K562 (cell line): ENCODE measurements around the gene SOS1. TPM values are rescaled to one million over a fixed set of nuclear protein-coding genes. Genes with fewer than 3 reads are reported as not detected.

ENCODE experiments used
- ETV6 ChIP-seq, 3 experiments: fragments of 150-350 bp in 1 of 3; sonication (generic) in 1 of 3; formaldehyde crosslinking in 1 of 3; IDR thresholded peaks; 2 replicates each; pipeline versions ENCODE4 v1.6.1 to v1.8.0; 2014 to 2022; ENCODE audit warnings: borderline replicate concordance in 2 of 3, low read depth in 2 of 3, antibody characterized with exemption in 1 of 3, low read length in 1 of 3, mild to moderate bottlenecking in 1 of 3, missing genetic modification reagents in 1 of 3
- FOS ChIP-seq: IDR thresholded peaks from 3 replicates; pipeline ENCODE4 v1.6.1; 2011; ENCODE audit not compliant: insufficient read length; ENCODE audit errors: extremely low read depth
- HCFC1 ChIP-seq: IDR thresholded peaks from 2 replicates; pipeline ENCODE4 v1.6.1; 2012; ENCODE audit warnings: low read depth, low read length, improper control_type of control experiment
- MTA2 ChIP-seq: fragments of 450-650 bp; IDR thresholded peaks from 2 replicates; pipeline ENCODE4 v1.6.1; 2016; ENCODE audit warnings: low read depth
- MXI1 ChIP-seq: IDR thresholded peaks from 2 replicates; pipeline ENCODE4 v1.6.1; 2011; ENCODE audit warnings: low read depth, mild to moderate bottlenecking, improper control_type of control experiment, low read length
- NR3C1 ChIP-seq: sonication (generic); formaldehyde crosslinking; IDR thresholded peaks from 2 replicates; pipeline ENCODE4 v1.8.1; 2022; ENCODE audit warnings: missing genetic modification reagents
- PHB ChIP-seq: fragments of 250-450 bp; sonication (Bioruptor Pico); IDR thresholded peaks from 2 replicates; pipeline ENCODE4 v1.5.0; 2021
- PHB2 ChIP-seq: fragments of 450-650 bp; IDR thresholded peaks from 2 replicates; pipeline ENCODE4 v1.6.1; 2017; ENCODE audit warnings: low read depth
- PHTF2 ChIP-seq: fragments of 250-450 bp; sonication (Bioruptor Pico); IDR thresholded peaks from 2 replicates; pipeline ENCODE4 v1.5.0; 2021; ENCODE audit warnings: mild to moderate bottlenecking
- PTTG1 ChIP-seq: fragments of 450-650 bp; IDR thresholded peaks from 2 replicates; pipeline ENCODE4 v1.6.1; 2016; ENCODE audit warnings: low read depth, mild to moderate bottlenecking, missing genetic modification characterization, missing compliant biosample characterization
- TAF7 ChIP-seq: fragments of 450-650 bp; IDR thresholded peaks from 2 replicates; pipeline ENCODE4 v1.6.1; 2016; ENCODE audit warnings: missing genetic modification characterization, missing compliant biosample characterization
- TEAD4 ChIP-seq, 2 experiments: sonication (generic) in 1 of 2; formaldehyde crosslinking in 1 of 2; IDR thresholded peaks; 2 replicates each; pipeline versions ENCODE4 v1.6.1 to v1.8.0; 2012 to 2022; ENCODE audit warnings: borderline replicate concordance in 1 of 2, inconsistent platforms in 1 of 2, low read length in 1 of 2, mild to moderate bottlenecking in 1 of 2, missing genetic modification reagents in 1 of 2
- ZNF143 ChIP-seq: sonication (generic); formaldehyde crosslinking; IDR thresholded peaks from 2 replicates; pipeline ENCODE4 v1.9.0; 2022; ENCODE audit warnings: mild to moderate bottlenecking, missing genetic modification reagents
- ZNF212 ChIP-seq: fragments of 450-650 bp; formaldehyde crosslinking; IDR thresholded peaks from 2 replicates; pipeline ENCODE4 v1.4.0; 2020; ENCODE audit warnings: mild to moderate bottlenecking
- polyA plus RNA-seq, 8 experiments: library from polyadenylated mRNA; depleted of rRNA in 4 of 8; stranded (reverse) in 5 of 8; unstranded in 3 of 8; fragments of >200 nt; fragmentation: Nextera tagmentation in 2 of 8; fragmentation: Illumina TruSeq in 1 of 8; extraction: Ambion mirVana in 2 of 8; extraction: Trizol in 1 of 8; gene quantifications; 2 replicates each; pipeline versions ENCODE4 v1.2.1 to v1.2.3, GENCODE V29; 2011 to 2014; ENCODE audit warnings: inconsistent platforms in 1 of 8, missing spikeins in 1 of 8
- total RNA-seq, 7 experiments: library from RNA; depleted of rRNA in 6 of 7; stranded (reverse); fragments of >200 nt in 6 of 7; fragmentation: Illumina TruSeq in 2 of 7; extraction: Trizol in 2 of 7; gene quantifications; 2 replicates each; pipeline versions ENCODE4 v1.2.1 to v1.2.3, GENCODE V29; 2011 to 2021; ENCODE audit warnings: low replicate concordance in 1 of 7
- TF ChIP-seq, protein P1 (sequence below), 2 experiments: fragments of 450-650 bp in 1 of 2; IDR thresholded peaks; 2 replicates each; pipeline ENCODE4 v1.6.1; 2011 to 2017; ENCODE audit warnings: low read depth in 2 of 2, antibody characterized with exemption in 1 of 2, borderline replicate concordance in 1 of 2, low read length in 1 of 2, mild to moderate bottlenecking in 1 of 2, mixed read lengths in 1 of 2; ENCODE audit not compliant: control insufficient read depth in 1 of 2
- TF ChIP-seq, protein P2 (sequence below): fragments of 250-450 bp; sonication (Bioruptor Pico); IDR thresholded peaks from 2 replicates; pipeline ENCODE4 v1.4.0; 2020; ENCODE audit warnings: mild to moderate bottlenecking
- TF ChIP-seq, protein P3 (sequence below): fragments of 250-450 bp; sonication (Bioruptor Pico); IDR thresholded peaks from 2 replicates; pipeline ENCODE4 v1.5.0; 2020; ENCODE audit warnings: mild to moderate bottlenecking
- TF ChIP-seq, protein P4 (sequence below): fragments of 450-650 bp; formaldehyde crosslinking; IDR thresholded peaks from 2 replicates; pipeline ENCODE4 v1.4.0; 2022; ENCODE audit warnings: missing genetic modification characterization
- TF ChIP-seq, protein P5 (sequence below): sonication (generic); IDR thresholded peaks from 2 replicates; pipeline ENCODE4 v1.6.1; 2016

The SOS1 gene
- total and polyA plus RNA-seq, 9 of the 15 experiments (the other 6 are each of a cell fraction or from before 2014, with no cell fraction given), result 2.5 to 27.1 (median 16.3) TPM

DNA sequence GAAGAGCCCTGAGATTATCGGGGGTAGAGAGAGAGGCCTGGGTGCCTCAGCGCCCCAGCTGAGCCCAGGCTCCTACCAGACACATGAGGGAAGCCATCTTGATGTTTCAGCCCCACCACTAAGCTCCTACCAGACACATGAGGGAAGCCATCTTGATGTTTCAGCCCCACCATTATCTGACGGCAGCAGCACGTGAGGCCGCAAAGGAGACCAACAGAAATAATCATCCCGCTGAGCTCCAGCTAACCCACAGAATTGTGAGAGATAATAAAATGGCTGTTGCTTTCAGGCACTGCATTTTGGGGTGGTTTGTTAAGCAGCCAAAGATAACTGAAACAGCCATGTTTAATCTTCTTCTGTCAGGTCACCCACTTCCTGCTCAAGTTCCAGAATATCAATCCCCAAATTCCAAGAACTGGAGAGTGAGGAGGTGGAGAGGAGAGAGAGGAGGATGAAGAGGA, 29.3 kb upstream of the SOS1 start (continued):
- TF ChIP-seq, protein P1, sequence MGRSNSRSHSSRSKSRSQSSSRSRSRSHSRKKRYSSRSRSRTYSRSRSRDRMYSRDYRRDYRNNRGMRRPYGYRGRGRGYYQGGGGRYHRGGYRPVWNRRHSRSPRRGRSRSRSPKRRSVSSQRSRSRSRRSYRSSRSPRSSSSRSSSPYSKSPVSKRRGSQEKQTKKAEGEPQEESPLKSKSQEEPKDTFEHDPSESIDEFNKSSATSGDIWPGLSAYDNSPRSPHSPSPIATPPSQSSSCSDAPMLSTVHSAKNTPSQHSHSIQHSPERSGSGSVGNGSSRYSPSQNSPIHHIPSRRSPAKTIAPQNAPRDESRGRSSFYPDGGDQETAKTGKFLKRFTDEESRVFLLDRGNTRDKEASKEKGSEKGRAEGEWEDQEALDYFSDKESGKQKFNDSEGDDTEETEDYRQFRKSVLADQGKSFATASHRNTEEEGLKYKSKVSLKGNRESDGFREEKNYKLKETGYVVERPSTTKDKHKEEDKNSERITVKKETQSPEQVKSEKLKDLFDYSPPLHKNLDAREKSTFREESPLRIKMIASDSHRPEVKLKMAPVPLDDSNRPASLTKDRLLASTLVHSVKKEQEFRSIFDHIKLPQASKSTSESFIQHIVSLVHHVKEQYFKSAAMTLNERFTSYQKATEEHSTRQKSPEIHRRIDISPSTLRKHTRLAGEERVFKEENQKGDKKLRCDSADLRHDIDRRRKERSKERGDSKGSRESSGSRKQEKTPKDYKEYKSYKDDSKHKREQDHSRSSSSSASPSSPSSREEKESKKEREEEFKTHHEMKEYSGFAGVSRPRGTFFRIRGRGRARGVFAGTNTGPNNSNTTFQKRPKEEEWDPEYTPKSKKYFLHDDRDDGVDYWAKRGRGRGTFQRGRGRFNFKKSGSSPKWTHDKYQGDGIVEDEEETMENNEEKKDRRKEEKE (IDR thresholded peaks at IDR 0.05; ENCODE audit: borderline replicate concordance in 1 of 2, control insufficient read depth in 1 of 2, low read depth in 2 of 2, low read length in 1 of 2), result no peak
- TF ChIP-seq ZNF212, result peak; percentile 69; the same call in 1 of the 2 replicates
- TF ChIP-seq TEAD4 (IDR thresholded peaks at IDR 0.05; ENCODE audit: low read length), result peak; percentile 38; the same call in 1 of the 2 replicates
- no peak for TF ChIP-seq TEAD4 (CRISPR knock-in tag; IDR thresholded peaks at IDR 0.05; ENCODE audit: borderline replicate concordance)
- TF ChIP-seq, protein P2, sequence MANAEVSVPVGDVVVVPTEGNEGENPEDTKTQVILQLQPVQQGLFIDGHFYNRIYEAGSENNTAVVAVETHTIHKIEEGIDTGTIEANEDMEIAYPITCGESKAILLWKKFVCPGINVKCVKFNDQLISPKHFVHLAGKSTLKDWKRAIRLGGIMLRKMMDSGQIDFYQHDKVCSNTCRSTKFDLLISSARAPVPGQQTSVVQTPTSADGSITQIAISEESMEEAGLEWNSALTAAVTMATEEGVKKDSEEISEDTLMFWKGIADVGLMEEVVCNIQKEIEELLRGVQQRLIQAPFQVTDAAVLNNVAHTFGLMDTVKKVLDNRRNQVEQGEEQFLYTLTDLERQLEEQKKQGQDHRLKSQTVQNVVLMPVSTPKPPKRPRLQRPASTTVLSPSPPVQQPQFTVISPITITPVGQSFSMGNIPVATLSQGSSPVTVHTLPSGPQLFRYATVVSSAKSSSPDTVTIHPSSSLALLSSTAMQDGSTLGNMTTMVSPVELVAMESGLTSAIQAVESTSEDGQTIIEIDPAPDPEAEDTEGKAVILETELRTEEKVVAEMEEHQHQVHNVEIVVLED, result peak; percentile 57; the same call in 1 of the 2 replicates
- 0 out of 2 replicates have a peak, but pooled peaks have one; percentile 30 for TF ChIP-seq MTA2
- TF ChIP-seq FOS, result no peak
- TF ChIP-seq ZNF143 (CRISPR knock-in tag), result no peak
- TF ChIP-seq, protein P3, sequence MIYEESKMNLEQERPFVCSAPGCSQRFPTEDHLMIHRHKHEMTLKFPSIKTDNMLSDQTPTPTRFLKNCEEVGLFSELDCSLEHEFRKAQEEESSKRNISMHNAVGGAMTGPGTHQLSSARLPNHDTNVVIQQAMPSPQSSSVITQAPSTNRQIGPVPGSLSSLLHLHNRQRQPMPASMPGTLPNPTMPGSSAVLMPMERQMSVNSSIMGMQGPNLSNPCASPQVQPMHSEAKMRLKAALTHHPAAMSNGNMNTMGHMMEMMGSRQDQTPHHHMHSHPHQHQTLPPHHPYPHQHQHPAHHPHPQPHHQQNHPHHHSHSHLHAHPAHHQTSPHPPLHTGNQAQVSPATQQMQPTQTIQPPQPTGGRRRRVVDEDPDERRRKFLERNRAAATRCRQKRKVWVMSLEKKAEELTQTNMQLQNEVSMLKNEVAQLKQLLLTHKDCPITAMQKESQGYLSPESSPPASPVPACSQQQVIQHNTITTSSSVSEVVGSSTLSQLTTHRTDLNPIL, result 0 out of 2 replicates have a peak, but pooled peaks have one; percentile 85
- TF ChIP-seq HCFC1, result no peak
- peak; percentile 83; the same call in 1 of the 2 replicates for TF ChIP-seq TAF7 (tag)
- TF ChIP-seq PHB (CRISPR knock-in tag), result no peak
- TF ChIP-seq PTTG1 (tag), result peak; percentile 92
- TF ChIP-seq, protein P4, sequence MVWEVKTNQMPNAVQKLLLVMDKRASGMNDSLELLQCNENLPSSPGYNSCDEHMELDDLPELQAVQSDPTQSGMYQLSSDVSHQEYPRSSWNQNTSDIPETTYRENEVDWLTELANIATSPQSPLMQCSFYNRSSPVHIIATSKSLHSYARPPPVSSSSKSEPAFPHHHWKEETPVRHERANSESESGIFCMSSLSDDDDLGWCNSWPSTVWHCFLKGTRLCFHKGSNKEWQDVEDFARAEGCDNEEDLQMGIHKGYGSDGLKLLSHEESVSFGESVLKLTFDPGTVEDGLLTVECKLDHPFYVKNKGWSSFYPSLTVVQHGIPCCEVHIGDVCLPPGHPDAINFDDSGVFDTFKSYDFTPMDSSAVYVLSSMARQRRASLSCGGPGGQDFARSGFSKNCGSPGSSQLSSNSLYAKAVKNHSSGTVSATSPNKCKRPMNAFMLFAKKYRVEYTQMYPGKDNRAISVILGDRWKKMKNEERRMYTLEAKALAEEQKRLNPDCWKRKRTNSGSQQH, result peak; percentile 91; the same call in 1 of the 2 replicates
- TF ChIP-seq, protein P5, sequence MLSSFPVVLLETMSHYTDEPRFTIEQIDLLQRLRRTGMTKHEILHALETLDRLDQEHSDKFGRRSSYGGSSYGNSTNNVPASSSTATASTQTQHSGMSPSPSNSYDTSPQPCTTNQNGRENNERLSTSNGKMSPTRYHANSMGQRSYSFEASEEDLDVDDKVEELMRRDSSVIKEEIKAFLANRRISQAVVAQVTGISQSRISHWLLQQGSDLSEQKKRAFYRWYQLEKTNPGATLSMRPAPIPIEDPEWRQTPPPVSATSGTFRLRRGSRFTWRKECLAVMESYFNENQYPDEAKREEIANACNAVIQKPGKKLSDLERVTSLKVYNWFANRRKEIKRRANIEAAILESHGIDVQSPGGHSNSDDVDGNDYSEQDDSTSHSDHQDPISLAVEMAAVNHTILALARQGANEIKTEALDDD, result no peak
- no peak for TF ChIP-seq MXI1
- no peak for TF ChIP-seq PHB2
- TF ChIP-seq NR3C1 (CRISPR knock-in tag), result no peak
- no peak for TF ChIP-seq PHTF2 (CRISPR knock-in tag)
- TF ChIP-seq ETV6 (IDR thresholded peaks at IDR 0.05; ENCODE audit: borderline replicate concordance in 1 of 2, low read depth in 2 of 2, low read length in 1 of 2), result no peak
- no peak for TF ChIP-seq ETV6 (CRISPR knock-in tag; IDR thresholded peaks at IDR 0.05; ENCODE audit: borderline replicate concordance)
